GM18507 (cell line): ENCODE results near the gene OR8B8.
"Not testable (repeated sequence)": the region's sequence is repeated elsewhere in the genome, so short reads cannot be mapped to it uniquely, and the experiment has no call there.

Experiments
- DNase-seq: peaks from one replicate; pipeline ENCODE4 v3.0.0; 2011; ENCODE audit warnings: low read depth; ENCODE audit not compliant: insufficient read length; ENCODE audit errors: extremely low spot score
- FAIRE-seq: peaks from 2 replicates; lab custom pipeline; 2011; peaks lifted over from hg19 to GRCh38; lab: Jason Lieb, UNC

OR8B8 gene, protein sequence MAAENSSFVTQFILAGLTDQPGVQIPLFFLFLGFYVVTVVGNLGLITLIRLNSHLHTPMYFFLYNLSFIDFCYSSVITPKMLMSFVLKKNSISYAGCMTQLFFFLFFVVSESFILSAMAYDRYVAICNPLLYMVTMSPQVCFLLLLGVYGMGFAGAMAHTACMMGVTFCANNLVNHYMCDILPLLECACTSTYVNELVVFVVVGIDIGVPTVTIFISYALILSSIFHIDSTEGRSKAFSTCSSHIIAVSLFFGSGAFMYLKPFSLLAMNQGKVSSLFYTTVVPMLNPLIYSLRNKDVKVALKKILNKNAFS

DNA sequence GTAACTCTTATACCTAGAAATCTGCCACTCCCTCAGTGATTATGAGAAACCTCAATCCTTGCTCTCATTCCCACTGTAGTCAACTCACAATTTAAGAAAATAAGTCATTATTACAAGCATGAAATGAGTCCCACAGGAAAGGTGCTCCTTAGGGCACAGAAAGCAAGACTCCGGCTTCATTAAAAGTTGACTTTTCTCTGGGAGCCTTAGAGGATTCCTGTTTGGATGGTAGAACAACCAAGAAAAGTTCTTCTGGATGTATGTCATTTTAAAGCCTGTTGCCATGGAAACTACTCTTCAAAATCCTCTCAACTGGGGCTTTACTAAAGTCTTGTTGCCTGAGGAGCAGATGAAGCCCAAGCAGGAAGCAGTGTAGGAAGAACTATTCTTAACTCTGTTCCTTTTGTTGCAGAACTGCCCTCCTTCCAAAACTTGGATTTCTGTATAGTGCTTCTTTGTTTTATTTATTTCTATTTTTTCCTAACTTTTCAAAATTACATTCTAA is at the start of gene OR8B8:
OR8B8 (minus strand) TSS at position 51 of the 505 bp plus-strand sequence. CDS start 4,611 bp downstream, outside the sequence.
- DNase-seq (no peak), FAIRE-seq (no peak)

DNA sequence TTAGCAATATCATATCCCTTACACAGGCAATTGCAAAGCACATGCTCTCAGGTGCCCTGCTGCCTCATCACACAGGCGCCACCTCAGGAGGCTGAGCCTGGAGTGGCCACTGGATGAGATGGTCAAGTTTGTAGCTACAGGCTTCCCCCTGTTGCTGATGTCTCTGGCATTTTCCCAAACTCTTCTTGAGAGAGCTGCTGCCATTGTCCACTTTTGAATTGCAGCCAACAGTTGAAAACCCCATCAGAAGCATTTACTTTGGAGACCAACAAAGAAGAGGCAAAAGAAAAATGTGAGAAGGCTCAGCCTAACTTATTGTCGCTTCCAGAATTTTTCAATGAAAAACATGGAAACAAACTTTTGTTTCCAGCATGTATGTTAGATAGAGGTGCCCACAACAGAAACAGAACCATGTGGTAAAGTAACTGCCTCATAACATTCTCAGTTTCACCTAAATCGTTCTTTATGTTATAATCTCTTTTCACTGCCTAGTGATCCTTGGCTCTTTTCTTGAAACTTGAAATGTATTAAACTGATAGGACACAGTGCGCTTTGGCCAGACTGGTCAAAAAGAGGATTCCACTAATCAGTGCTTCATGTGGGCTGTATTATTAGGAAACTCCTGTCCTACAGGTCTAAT is 47.6 kb upstream of the OR8B8 start:
- FAIRE-seq = no peak
- no peak for DNase-seq

DNA sequence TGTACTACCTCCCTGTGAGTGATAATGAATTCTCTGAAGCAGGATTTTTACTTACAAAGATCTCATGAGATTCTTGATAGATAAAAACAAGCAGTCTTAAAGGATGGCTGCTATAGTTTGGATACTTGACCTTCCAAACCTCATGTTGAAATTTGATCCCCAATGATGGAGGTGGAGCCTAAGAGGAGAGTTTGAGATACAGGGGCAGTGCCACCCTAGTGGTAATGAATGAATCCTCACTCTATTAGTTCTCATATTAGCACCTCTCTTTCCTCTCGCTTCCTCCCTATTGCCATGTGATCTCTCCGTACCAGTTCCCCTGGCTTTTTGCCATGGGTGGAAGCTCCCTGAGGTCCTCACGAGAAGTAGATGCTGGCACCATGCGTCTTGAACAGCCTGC is 37.9 kb upstream of the OR8B8 start:
- no peak for DNase-seq
- FAIRE-seq = no peak

DNA sequence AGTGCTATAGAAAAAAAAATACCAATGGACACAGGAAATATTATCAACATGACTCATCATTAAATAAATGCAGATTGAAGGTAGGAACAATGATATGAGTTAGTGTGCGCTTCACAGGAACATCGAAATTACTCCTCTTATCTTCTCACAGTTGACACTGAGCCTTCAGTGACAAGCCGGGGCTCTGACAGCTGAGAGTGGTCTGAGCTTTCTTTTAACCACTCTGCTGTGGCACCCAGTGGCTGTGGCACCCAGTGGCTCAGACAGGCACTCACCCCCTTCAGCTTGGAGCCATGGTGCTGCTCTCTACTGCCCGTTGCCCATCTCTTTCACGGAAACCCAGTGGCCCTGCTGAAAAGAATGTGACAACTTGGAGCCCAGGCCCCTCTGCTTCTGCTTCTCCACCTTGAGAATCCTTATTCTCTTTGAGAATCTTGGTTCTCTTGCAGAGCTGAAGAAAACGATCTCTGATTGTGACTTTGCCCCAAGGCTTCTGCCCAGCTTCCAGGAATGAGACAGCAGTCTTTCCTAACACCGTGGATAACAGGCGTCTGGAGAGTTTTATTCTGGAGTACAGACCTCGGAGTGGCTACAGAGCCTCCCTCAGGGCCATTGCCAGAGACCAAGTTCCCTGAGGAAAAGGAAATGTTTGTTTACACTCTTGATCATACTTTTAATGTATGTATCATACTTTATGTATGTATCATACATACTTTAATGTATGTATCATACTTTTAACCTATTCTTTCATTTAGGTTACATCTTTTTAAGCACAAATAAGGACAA is 37.1 kb upstream of the OR8B8 start:
- no peak for FAIRE-seq
- no peak for DNase-seq

DNA sequence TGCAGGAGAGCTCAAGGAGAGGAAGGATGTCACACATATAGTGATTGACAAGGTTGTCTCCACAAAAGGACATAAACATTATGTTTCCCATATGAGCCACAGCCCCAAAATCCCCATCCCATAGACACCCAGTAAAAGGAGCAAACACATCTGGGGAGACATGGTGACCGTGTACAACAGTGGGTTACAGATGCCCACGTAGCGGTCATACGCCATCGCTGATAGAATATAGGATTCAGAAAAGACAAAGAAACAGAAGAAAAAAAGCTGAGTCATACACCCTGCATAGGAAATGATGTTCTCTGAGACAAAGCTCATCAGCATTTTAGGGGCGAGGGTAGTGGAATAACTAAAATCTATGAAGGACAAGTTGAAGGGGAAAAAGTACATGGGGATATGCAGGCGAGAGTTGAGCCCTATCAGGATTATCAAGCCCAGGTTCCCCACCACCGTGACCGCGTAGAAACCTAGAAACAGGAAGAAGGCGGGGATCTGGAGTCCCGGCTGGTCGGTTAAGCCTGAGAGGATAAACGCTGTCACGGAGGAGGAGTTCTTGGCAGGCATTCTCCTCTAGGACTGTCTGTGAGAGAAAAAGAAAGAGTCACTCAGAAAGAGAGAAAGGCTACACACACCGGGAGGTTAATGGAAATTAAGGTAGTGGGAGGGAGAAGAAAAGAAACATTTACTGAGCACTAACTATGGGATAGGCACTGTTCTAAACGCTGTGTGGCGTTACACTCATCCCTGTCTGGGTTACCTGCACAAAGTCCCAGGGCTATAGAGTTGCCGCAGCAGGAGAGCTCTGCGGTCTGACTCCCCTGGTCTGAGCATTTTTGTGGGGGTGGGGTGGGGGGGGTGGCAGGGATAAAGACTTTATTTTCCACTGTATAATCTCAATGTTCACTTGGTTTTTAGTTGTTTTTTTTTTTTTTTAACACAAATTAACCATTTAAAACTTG is 36.1 kb upstream of the OR8B8 start:
- no peak for DNase-seq
- peak; percentile 21 for FAIRE-seq

DNA sequence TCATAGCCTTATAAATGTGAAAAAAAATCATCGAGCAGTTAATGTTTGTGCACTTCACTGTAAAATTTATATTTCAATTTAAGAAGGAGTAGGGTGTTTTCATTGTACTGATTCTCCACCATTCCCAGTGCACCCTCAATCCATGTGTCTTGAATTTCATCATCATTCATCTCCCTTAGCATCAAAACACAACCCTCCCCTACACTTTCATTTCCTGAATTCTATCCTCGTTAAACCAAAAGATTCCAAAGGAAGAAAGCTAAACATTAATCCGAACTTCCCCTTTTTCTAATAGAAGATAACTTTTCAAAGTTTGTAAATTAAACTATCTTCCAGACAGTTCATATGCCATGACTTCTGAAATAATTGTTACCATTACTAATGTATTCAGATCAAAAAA is 34.1 kb upstream of the OR8B8 start:
- DNase-seq (no peak), FAIRE-seq (no peak)

DNA sequence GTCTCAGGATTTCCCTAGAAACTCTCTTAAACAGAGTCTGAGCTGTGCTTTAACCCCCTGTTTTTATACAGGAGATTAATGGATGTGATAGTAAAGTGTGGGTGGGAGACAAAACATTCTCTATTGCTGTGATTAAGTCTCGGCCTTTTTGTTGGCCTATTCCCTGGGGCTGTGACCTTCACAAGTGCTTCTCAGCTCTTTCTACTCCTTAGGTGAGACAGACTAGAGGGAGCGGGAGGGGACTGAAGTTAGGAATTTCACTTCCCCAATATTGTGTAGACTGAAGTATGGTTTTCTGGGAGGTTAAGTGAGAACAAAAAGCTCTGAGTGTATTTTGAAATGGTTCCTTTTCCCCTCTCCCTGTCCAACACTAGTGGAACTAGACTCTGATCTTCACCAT is 29.8 kb upstream of the OR8B8 start:
- DNase-seq (no peak), FAIRE-seq (no peak)

DNA sequence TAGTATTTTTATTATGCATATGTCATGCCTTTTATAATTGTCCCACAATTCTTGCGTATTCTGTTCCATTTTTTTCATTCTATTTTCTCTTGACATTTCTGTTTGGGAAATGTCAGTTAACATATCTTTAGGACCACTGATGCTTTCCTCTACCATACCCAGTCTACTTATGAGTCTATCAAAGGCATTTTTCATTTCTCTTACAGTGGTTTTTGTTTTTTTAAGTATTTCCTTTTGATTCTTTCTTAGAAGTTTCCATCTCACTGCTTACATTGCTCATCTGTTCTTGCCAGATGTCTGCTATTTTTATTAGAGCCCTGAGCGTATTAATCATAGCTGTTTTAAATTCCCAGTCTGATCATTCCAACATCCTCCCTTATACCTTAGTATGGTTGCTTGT is 29.3 kb upstream of the OR8B8 start:
- FAIRE-seq = no peak
- no peak for DNase-seq

DNA sequence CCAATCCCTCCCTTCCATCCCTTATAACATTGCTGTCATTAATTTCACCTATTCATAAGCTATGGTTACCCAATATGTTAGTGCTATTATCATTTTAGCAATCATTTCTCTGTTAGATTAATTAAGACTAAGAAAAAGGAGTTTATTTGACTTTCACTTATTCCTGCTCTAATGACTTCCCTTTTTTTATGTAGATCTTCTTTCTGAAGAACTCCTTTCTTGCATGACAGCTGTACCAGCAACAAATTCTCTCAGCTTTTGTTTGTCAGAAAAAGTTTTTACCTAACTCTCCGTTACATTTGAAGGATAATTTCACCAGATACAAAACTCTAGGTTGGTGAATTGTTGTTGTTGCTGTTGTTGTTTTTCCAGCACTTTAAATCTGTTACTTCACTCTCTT is 28.6 kb upstream of the OR8B8 start:
- no peak for DNase-seq
- no peak for FAIRE-seq

DNA sequence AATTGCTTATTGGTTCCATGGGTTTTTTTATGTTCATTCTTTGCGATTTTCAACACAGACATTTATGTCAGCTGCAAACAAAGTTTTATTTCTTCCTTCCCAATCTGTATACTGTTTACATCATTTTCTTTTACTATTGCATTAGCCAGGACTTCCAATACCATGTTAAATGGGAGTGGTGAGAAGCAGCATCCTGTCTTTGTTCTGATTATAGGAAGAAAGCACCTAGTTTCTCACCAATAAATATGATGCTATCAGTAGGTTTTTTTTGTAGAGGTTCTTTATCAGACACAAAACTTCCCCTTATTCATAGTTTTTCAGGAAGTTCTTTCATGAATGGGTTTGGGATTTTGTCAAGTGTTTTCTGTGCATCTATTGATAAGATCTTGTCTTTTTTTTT is 28.0 kb upstream of the OR8B8 start:
- FAIRE-seq (no peak), DNase-seq (no peak)

DNA sequence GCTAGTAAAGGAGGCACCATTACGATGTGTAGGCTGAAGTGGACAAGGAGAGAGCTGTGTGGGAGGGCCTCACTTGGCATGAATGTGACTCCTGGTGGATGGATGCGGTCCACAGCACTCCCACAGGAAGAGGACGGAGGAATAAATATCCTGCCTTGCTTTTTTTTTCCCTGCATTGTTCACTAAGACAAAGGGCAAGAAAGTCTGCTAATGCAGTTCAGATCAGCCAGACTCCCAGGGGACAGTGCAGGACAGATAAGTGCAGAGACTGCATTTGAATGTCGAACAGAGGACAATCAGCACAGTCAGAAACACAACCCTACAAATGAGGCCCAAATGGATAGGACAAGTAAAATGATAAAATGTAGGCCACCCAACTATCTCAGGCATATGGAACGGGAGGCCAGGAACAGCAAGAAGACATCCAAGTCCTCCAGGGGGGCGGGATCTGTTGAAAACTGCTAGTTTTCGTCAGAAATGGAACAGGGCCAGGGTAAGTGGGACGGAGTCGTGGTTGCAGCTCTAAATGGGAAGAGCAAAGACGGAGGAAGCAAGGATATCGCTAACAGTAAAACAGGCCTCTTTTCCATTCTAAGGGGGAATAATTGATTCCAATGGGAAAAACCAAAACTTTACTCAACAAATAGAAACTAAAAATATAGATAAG is 25.2 kb upstream of the OR8B8 start:
- FAIRE-seq (no peak), DNase-seq (no peak)

DNA sequence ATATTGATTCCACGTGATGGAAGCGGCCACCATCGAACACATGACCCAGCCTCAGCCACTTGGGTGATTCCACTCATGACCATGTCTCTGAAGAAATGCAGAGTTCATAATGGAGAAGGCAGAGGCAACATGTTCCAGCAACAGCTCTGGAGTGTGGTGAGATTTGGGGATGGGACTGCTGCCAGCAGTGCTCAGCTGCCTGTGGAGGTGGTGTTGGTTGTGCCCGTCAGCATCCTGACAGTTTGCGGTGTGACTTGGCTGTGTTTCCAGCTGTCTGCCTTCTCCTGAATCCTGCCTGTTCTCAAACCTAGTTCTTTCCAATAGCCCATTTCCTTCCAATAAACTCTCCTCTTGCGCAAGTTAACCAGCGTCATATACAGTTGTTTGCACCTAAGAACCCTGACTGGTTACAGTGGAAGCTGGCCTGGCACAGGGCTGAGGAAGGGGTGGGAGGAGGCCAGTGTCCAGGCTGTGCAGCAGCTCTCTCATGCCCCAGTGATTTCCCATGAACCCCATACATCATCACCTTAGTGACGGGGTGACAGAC is 22.0 kb upstream of the OR8B8 start:
- FAIRE-seq = no peak

DNA sequence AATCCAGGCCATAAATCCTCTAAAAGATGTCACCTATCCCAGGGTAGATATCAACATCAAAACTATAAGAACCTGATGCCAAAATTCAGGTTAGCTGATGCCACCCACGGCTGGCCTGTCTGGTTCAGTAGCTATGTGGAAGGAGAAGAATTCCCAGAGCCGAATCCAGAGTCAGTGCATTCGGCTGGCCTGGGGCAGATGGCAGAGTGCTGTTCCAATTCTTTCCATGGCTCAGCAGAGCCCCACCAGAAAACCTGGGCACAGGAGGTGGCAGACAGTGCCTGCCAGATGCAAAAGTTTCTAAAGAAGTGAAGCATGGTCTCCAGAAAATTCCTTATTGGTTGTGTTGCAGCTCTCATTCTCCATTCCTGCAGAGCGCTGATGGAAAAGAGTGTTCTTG is 19.9 kb upstream of the OR8B8 start:
- no peak for FAIRE-seq
- no peak for DNase-seq

More for the DNA sequence above, 22.0 kb upstream of the OR8B8 start:
- no peak for DNase-seq

DNA sequence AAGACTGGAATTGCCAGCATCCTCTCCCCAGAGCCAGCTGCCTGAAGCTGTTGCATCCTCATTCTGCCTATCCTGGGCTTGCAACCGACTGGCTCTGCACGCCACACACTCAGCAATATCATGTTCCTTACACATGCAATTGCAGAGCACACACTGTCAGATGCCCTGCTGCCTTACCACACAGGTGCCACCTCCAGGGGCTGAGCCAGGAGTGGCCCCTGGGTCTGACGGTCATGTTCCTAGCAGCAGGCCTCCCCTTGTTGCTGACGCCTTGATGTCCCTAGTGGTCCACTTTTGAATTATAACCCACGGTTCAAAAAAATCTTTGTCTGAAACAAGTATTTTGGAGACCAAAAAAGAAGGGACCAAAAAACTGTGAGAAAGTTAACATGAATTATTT is 18.5 kb upstream of the OR8B8 start:
- FAIRE-seq (no peak), DNase-seq (no peak)

DNA sequence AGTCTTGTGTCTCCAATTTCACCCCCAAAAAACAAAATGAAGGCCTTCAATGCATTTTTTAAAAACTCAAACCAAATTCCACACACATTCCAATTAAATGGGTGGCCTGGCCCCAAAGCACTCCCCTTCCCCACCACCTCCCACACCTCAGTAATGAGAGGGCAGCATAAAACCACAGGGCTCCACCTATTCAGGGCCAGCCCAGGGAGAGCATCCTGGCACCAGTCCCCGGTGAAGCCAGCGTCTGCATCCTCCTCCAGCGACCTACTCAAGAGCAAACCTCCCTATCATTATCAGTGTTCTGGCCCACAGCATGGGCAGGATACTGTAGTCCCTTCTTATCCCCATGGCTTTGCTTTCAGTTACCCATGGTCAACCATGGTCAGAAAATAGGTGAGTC is 17.8 kb upstream of the OR8B8 start:
- DNase-seq (no peak), FAIRE-seq (no peak)

DNA sequence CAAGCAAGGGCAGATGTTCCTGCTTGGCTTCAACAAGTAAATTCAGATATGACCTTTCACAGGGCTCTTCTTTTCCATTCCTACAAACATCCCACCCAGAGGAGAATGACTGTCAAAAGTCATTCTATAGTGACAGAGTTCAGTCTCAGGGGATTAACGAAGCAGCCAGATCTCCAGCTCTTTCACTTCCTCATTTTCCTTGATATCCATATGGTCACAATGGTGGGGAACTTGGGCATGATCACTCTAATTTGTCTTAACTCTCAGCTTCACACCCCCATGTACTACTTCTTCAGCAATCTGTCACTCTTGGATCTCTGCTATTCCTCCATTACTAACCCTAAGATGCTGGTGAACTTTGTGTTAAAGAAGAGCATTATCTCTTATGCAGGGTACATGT is 15.0 kb upstream of the OR8B8 start:
- DNase-seq = no peak
- no peak for FAIRE-seq

DNA sequence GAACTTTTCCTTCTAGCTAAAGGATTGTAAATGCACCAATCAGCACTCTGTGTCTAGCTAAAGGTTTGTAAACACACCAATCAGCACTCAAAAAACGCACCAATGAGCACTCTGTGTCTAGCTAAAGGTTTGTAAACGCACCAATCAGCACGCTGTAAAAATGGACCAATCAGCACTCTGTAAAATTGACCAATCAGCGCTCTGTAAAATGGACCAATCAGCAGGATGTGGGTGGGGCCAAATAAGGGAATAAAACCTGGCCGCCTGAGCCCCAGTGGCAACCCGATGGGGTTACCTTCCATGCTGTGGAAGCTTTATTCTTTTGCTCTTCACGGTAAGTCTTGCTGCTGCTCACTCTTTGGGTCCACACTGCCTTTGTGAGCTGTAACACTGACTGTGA is 13.9 kb upstream of the OR8B8 start:
- not testable (repeated sequence) for FAIRE-seq, DNase-seq

DNA sequence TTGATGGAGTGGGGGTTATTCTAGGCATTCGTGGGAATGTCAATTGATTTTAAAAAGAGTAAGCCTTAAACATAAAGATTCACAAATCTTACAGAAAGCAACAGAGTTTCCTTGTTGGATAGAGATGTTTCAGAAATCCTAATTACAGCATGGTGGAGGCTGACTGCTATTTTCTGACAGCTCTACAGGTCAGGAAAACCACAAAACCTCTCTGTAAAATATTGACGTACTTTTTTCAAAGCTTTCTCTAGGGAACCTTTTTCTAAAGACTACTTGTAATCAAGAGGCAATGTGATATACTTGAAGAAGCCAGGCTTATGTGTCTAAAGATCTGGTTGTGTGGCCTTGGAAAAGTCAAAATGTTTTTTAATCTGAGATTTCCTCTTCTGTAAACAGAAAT is 9.1 kb upstream of the OR8B8 start:
- no peak for DNase-seq
- no peak for FAIRE-seq

DNA sequence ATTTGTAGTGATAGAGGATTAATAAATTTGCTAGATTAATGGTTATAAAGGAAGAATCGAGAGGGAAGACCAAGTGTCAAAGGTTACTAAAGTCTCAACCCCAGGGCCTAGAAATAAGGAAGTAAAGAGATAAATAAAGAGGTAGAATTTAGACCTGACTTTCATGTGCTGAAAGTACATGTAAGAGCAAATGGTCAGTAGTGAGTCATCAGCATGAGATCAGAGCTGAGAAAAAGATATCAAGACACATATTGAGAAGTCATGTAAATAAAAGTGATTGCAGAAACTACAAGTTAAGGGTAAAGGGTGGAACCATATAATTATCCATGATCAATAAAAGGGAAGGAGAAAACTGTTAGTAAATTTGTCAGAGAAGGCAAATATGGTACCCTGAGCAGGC is 1.4 kb upstream of the OR8B8 start:
- DNase-seq = no peak
- FAIRE-seq = no peak
